SK-N-SH (cell line): Measurements from ENCODE around the gene CDC42. TPM values are rescaled to one million over a fixed set of nuclear protein-coding genes. Genes with fewer than 3 reads are reported as not detected.

Experiments
- CTCF ChIA-PET: fragments of 300-600, 350-600 bp; formaldehyde crosslinking; extraction: SDS; loops from one replicate; lab custom pipeline; 2021; lab: Yijun Ruan, JAX
- POLR2A ChIA-PET: fragments of 350-600 bp; sonication (Branson Sonifier 250); formaldehyde crosslinking; extraction: SDS; loops from one replicate; lab custom pipeline; 2020; ENCODE audit warnings: antibody characterized with exemption, inconsistent platforms; lab: Yijun Ruan, JAX
- DNase-seq: peaks from one replicate; pipeline ENCODE4 v3.0.0; 2012
- H2AFZ ChIP-seq: fragments of 200-600 bp; sonication (generic); 2 replicates; pipeline ENCODE4 v1.8.1; 2016; ENCODE audit warnings: antibody characterized with exemption, mild to moderate bottlenecking, low read depth
- H3F3A ChIP-seq: fragments of 200-600 bp; sonication (generic); replicated peaks from 2 replicates; pipeline ENCODE3; 2016; ENCODE audit warnings: antibody characterized with exemption, mild to moderate bottlenecking; ENCODE audit not compliant: insufficient read depth
- H3K27ac ChIP-seq, 2 experiments: fragments of 200-500 bp in 1 of 2; fragments of 200-600 bp in 1 of 2; sonication (Bioruptor generic) in 1 of 2; sonication (generic), shearing (Covaris generic) in 1 of 2; 2 replicates each; pipeline versions ENCODE4 v1.5.1 to v1.6.1; 2014 to 2016; ENCODE audit warnings: low read depth in 2 of 2, inconsistent platforms in 1 of 2, low read length in 1 of 2, mild to moderate bottlenecking in 1 of 2, mixed read lengths in 1 of 2
- H3K27me3 ChIP-seq: fragments of 200-600 bp; sonication (generic), shearing (Covaris generic); 2 replicates; pipeline ENCODE4 v1.6.1; 2016; ENCODE audit warnings: mixed run types; ENCODE audit not compliant: insufficient read depth
- H3K36me3 ChIP-seq, 2 experiments: fragments of 200-500 bp in 1 of 2; fragments of 200-600 bp in 1 of 2; sonication (Bioruptor generic) in 1 of 2; sonication (generic) in 1 of 2; replicated peaks in 1 of 2; 2 replicates each; pipeline versions ENCODE3 to v1.5.1; 2014 to 2016; ENCODE audit warnings: low read length in 1 of 2, mild to moderate bottlenecking in 1 of 2; ENCODE audit not compliant: insufficient read depth in 2 of 2, control insufficient read depth in 1 of 2
- H3K4me1 ChIP-seq, 2 experiments: fragments of 200-500 bp in 1 of 2; fragments of 200-600 bp in 1 of 2; sonication (Bioruptor generic) in 1 of 2; sonication (generic), shearing (Covaris generic) in 1 of 2; 2 replicates each; pipeline versions ENCODE4 v1.5.1 to v1.6.1; 2014 to 2016; ENCODE audit warnings: low read depth in 1 of 2, low read length in 1 of 2, mixed run types in 1 of 2; ENCODE audit not compliant: insufficient read depth in 2 of 2, control insufficient read depth in 1 of 2
- H3K4me2 ChIP-seq: fragments of 200-600 bp; sonication (generic), shearing (Covaris generic); 2 replicates; pipeline ENCODE4 v1.6.1; 2017; ENCODE audit warnings: mixed run types
- H3K4me3 ChIP-seq, 2 experiments: fragments of 200-500 bp in 1 of 2; fragments of 200-600 bp in 1 of 2; sonication (Bioruptor generic) in 1 of 2; sonication (generic), shearing (Covaris generic) in 1 of 2; 2 replicates each; pipeline versions ENCODE4 v1.5.1 to v1.8.1; 2014 to 2016; ENCODE audit warnings: low read depth in 2 of 2, inconsistent platforms in 1 of 2, low read length in 1 of 2, mild to moderate bottlenecking in 1 of 2, mixed read lengths in 1 of 2, moderate library complexity in 1 of 2
- H3K79me2 ChIP-seq: fragments of 200-600 bp; sonication (generic); 2 replicates; pipeline ENCODE4 v1.8.1; 2017; ENCODE audit warnings: mild to moderate bottlenecking; ENCODE audit not compliant: insufficient read depth
- H3K9ac ChIP-seq: fragments of 200-600 bp; sonication (generic); 2 replicates; pipeline ENCODE4 v1.6.1; 2017; ENCODE audit warnings: mixed run types
- H3K9me2 ChIP-seq: fragments of 200-600 bp; sonication (generic); 2 replicates; pipeline ENCODE4 v1.6.1; 2017; ENCODE audit warnings: mixed run types
- H3K9me3 ChIP-seq: fragments of 200-600 bp; sonication (generic); 2 replicates; pipeline ENCODE4 v1.6.1; 2017; ENCODE audit warnings: mixed run types, mild to moderate bottlenecking, moderate library complexity
- H4K20me1 ChIP-seq: fragments of 200-600 bp; sonication (generic); 2 replicates; pipeline ENCODE4 v1.6.1; 2017; ENCODE audit warnings: mild to moderate bottlenecking, mixed run types; ENCODE audit not compliant: insufficient read depth
- EP300 ChIP-seq, 2 experiments: IDR thresholded peaks; 2 replicates each; pipeline versions ENCODE4 v1.4.0 to v1.6.1; 2012; ENCODE audit warnings: borderline replicate concordance in 1 of 2, low read depth in 1 of 2, low read length in 1 of 2
- FOXM1 ChIP-seq: IDR thresholded peaks from 2 replicates; pipeline ENCODE4 v1.4.0; 2012; ENCODE audit warnings: low read depth, mild to moderate bottlenecking
- GABPA ChIP-seq: IDR thresholded peaks from 2 replicates; pipeline ENCODE4 v1.4.0; 2012; ENCODE audit warnings: low read depth, mild to moderate bottlenecking
- GATA2 ChIP-seq: sonication (generic); formaldehyde crosslinking; IDR thresholded peaks from 2 replicates; pipeline ENCODE4 v1.5.0; 2020; ENCODE audit warnings: mild to moderate bottlenecking, missing genetic modification reagents
- IRF3 ChIP-seq: fragments of 150-350 bp; IDR thresholded peaks from 2 replicates; pipeline ENCODE4 v1.6.1; 2016; ENCODE audit warnings: mild to moderate bottlenecking, low read depth, low read length
- MEF2A ChIP-seq: IDR thresholded peaks from 2 replicates; pipeline ENCODE4 v1.4.0; 2012; ENCODE audit warnings: low read depth, borderline replicate concordance
- MXI1 ChIP-seq: IDR thresholded peaks from 2 replicates; pipeline ENCODE4 v1.6.1; 2012; ENCODE audit warnings: mild to moderate bottlenecking, low read depth, low read length, improper control_type of control experiment
- NFIC ChIP-seq: IDR thresholded peaks from 2 replicates; pipeline ENCODE4 v1.4.0; 2012; ENCODE audit warnings: borderline replicate concordance
- PBX3 ChIP-seq: IDR thresholded peaks from 2 replicates; pipeline ENCODE4; 2012
- POLR2AphosphoS5 ChIP-seq: IDR thresholded peaks from 2 replicates; pipeline ENCODE4 v1.6.1; 2012; ENCODE audit warnings: low read depth, low read length
- RCOR1 ChIP-seq: fragments of 150-350 bp; IDR thresholded peaks from 2 replicates; pipeline ENCODE4 v1.6.1; 2017; ENCODE audit warnings: antibody characterized with exemption, low read length
- SIN3A ChIP-seq: IDR thresholded peaks from 2 replicates; pipeline ENCODE4 v1.6.1; 2012; ENCODE audit warnings: low read depth, mild to moderate bottlenecking, low read length, moderate library complexity, borderline replicate concordance
- TAF1 ChIP-seq: IDR thresholded peaks from 2 replicates; pipeline ENCODE4 v1.6.1; 2012; ENCODE audit warnings: low read depth, mild to moderate bottlenecking, low read length, moderate library complexity, borderline replicate concordance
- USF2 ChIP-seq: fragments of 150-350 bp; IDR thresholded peaks from 2 replicates; pipeline ENCODE4 v1.6.1; 2017; ENCODE audit warnings: antibody characterized with exemption, low read length, low read depth, borderline replicate concordance
- ZBTB33 ChIP-seq: IDR thresholded peaks from 2 replicates; pipeline ENCODE4 v1.4.0; 2012; ENCODE audit warnings: low read depth, borderline replicate concordance
- WGBS: methylation state at CpG from one replicate; pipeline ENCODE4 v1.1.6; 2017; ENCODE audit warnings: low lambda C conversion rate; 5-methylcytosine and 5-hydroxymethylcytosine counted together
- polyA plus RNA-seq, 3 experiments: library from polyadenylated mRNA; depleted of rRNA; stranded (reverse); fragments of >200 nt; gene quantifications; 2 replicates each; pipeline ENCODE4 v1.2.3, GENCODE V29; 2012
- TF ChIP-seq, protein P1 (sequence below): fragments of 200-600 bp; sonication (generic); IDR thresholded peaks from 2 replicates; pipeline ENCODE4 v1.6.1; 2017; ENCODE audit warnings: antibody characterized with exemption, mild to moderate bottlenecking, moderate library complexity
- TF ChIP-seq, protein P2 (sequence below): IDR thresholded peaks from 2 replicates; pipeline ENCODE4 v1.6.1; 2012; ENCODE audit warnings: mild to moderate bottlenecking, low read depth, low read length, moderate library complexity

The CDC42 gene
- polyA plus RNA-seq, 1 of the 3 experiments (the other 2 are of a cell fraction) = 113 TPM

DNA sequence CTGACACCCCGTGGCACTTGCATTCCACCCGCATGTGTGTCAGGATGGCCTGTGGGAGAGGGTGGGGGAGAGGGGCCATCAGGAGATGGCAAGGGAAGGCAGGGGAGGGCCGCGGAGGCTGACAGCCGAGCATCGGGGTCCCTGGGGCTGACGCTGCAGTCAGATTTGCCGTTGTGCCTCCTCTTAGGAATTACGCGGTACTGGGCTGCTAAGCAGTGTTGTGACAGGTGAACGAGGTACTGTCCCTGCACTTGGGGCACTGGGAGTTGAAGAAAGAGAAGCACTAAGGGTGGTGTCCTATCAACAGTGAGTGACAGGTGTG, 67.9 kb downstream of the CDC42 start:
- ChIA-PET CTCF (no interaction called here), POLR2A (no interaction called here)
- no peaks in the 10 kb centered on the region for H3K27me3 ChIP-seq
- no peaks in the 10 kb centered on the region for H3F3A ChIP-seq
- peak; percentile 21 for DNase-seq
- no peak overlapping the region for H2AFZ ChIP-seq
- H3K79me2 ChIP-seq = peaks cover 9% of the 10 kb centered on the region; the same call in 1 of the 2 replicates
- peaks cover 11 to 12% of the 10 kb centered on the region in 2 experiments for H3K36me3 ChIP-seq
- H3K4me2 ChIP-seq = no peak overlapping the region
- no peak for TF ChIP-seq GATA2 (CRISPR knock-in tag)
- TF ChIP-seq, protein P1, sequence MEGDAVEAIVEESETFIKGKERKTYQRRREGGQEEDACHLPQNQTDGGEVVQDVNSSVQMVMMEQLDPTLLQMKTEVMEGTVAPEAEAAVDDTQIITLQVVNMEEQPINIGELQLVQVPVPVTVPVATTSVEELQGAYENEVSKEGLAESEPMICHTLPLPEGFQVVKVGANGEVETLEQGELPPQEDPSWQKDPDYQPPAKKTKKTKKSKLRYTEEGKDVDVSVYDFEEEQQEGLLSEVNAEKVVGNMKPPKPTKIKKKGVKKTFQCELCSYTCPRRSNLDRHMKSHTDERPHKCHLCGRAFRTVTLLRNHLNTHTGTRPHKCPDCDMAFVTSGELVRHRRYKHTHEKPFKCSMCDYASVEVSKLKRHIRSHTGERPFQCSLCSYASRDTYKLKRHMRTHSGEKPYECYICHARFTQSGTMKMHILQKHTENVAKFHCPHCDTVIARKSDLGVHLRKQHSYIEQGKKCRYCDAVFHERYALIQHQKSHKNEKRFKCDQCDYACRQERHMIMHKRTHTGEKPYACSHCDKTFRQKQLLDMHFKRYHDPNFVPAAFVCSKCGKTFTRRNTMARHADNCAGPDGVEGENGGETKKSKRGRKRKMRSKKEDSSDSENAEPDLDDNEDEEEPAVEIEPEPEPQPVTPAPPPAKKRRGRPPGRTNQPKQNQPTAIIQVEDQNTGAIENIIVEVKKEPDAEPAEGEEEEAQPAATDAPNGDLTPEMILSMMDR = no peak
- TF ChIP-seq POLR2AphosphoS5 = no peak
- TF ChIP-seq FOXM1 = no peak
- TF ChIP-seq PBX3 = no peak
- TF ChIP-seq NFIC = no peak
- no peak for TF ChIP-seq USF2
- TF ChIP-seq GABPA = no peak
- TF ChIP-seq MXI1 = no peak
- TF ChIP-seq, protein P2, sequence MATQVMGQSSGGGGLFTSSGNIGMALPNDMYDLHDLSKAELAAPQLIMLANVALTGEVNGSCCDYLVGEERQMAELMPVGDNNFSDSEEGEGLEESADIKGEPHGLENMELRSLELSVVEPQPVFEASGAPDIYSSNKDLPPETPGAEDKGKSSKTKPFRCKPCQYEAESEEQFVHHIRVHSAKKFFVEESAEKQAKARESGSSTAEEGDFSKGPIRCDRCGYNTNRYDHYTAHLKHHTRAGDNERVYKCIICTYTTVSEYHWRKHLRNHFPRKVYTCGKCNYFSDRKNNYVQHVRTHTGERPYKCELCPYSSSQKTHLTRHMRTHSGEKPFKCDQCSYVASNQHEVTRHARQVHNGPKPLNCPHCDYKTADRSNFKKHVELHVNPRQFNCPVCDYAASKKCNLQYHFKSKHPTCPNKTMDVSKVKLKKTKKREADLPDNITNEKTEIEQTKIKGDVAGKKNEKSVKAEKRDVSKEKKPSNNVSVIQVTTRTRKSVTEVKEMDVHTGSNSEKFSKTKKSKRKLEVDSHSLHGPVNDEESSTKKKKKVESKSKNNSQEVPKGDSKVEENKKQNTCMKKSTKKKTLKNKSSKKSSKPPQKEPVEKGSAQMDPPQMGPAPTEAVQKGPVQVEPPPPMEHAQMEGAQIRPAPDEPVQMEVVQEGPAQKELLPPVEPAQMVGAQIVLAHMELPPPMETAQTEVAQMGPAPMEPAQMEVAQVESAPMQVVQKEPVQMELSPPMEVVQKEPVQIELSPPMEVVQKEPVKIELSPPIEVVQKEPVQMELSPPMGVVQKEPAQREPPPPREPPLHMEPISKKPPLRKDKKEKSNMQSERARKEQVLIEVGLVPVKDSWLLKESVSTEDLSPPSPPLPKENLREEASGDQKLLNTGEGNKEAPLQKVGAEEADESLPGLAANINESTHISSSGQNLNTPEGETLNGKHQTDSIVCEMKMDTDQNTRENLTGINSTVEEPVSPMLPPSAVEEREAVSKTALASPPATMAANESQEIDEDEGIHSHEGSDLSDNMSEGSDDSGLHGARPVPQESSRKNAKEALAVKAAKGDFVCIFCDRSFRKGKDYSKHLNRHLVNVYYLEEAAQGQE = no peak
- TF ChIP-seq RCOR1 = no peak
- no peak for TF ChIP-seq ZBTB33
- no peak for TF ChIP-seq IRF3
- no peak for TF ChIP-seq TAF1
- no peak for TF ChIP-seq SIN3A
- no peak for TF ChIP-seq EP300 (IDR thresholded peaks at IDR 0.05; ENCODE audit: borderline replicate concordance in 1 of 2, low read depth in 1 of 2, low read length in 1 of 2)
- no peak for TF ChIP-seq MEF2A
- H3K9me3 ChIP-seq = no peaks in the 10 kb centered on the region
- H3K9ac ChIP-seq = no peak overlapping the region
- WGBS = 96% methylated on average over 9 of the region's 11 CpGs
- no peak overlapping the region for H3K4me3 ChIP-seq
- H3K27ac ChIP-seq = no peak overlapping the region; a peak in 1 of 4 replicates
- no peaks in the 10 kb centered on the region for H3K9me2 ChIP-seq
- H4K20me1 ChIP-seq = peaks cover 77% of the 10 kb centered on the region
- H3K4me1 ChIP-seq = peaks cover 0 to 41% of the 10 kb centered on the region in 2 experiments; a peak in 1 of 4 replicates
